H9 (cell line): ENCODE data around the gene FITM2. TPM values are rescaled to one million over a fixed set of nuclear protein-coding genes. Genes with fewer than 3 reads are reported as not detected.

Source experiments
- DNase-seq: peaks from one replicate; pipeline ENCODE4 v3.0.0-alpha.2; 2017
- H2AFZ ChIP-seq: one replicate; pipeline ENCODE4 v1.6.1; 2013; ENCODE audit warnings: mild to moderate bottlenecking, low read length, control low read depth, moderate library complexity
- H2AK5ac ChIP-seq: 2 replicates; pipeline ENCODE4 v1.6.1; 2013; ENCODE audit warnings: low read length, control low read depth, mixed read lengths; ENCODE audit not compliant: insufficient read length
- H2BK120ac ChIP-seq: one replicate; pipeline ENCODE4 v1.6.1; 2013; ENCODE audit warnings: low read depth, mild to moderate bottlenecking, low read length, control low read depth, inconsistent platforms; ENCODE audit not compliant: poor library complexity, severe bottlenecking
- H2BK12ac ChIP-seq: 2 replicates; pipeline ENCODE4 v1.6.1; 2013; ENCODE audit warnings: low read length, control low read depth, mixed read lengths, low read depth; ENCODE audit not compliant: insufficient read length
- H2BK15ac ChIP-seq: 2 replicates; pipeline ENCODE4 v1.6.1; 2013; ENCODE audit warnings: low read depth, low read length, control low read depth
- H2BK20ac ChIP-seq: one replicate; pipeline ENCODE4 v1.6.1; 2013; ENCODE audit warnings: low read depth, mild to moderate bottlenecking, low read length, control low read depth, inconsistent platforms; ENCODE audit not compliant: poor library complexity, severe bottlenecking
- H2BK5ac ChIP-seq: 2 replicates; pipeline ENCODE4 v1.6.1; 2013; ENCODE audit warnings: low read length, control low read depth, mixed read lengths; ENCODE audit not compliant: insufficient read length
- H3K14ac ChIP-seq: 2 replicates; pipeline ENCODE4 v1.6.1; 2013; ENCODE audit warnings: low read length, control low read depth; ENCODE audit not compliant: insufficient read depth
- H3K18ac ChIP-seq: 2 replicates; pipeline ENCODE4 v1.6.1; 2013; ENCODE audit warnings: low read depth, mild to moderate bottlenecking, mixed read lengths, low read length, control low read depth; ENCODE audit not compliant: insufficient read length
- H3K23ac ChIP-seq: 2 replicates; pipeline ENCODE4 v1.6.1; 2013; ENCODE audit warnings: low read length, control low read depth, mixed read lengths, low read depth; ENCODE audit not compliant: insufficient read length
- H3K23me2 ChIP-seq: 2 replicates; pipeline ENCODE4 v1.6.1; 2013; ENCODE audit warnings: low read depth, mild to moderate bottlenecking, mixed read lengths, low read length, control low read depth; ENCODE audit not compliant: insufficient read length, poor library complexity, severe bottlenecking
- H3K27ac ChIP-seq: 2 replicates; pipeline ENCODE4 v1.5.1; 2013; ENCODE audit warnings: low read length, control low read depth, mixed read lengths, low read depth; ENCODE audit not compliant: insufficient read length
- H3K27me3 ChIP-seq: 2 replicates; pipeline ENCODE4 v1.6.1; 2013; ENCODE audit warnings: low read length, control low read depth, inconsistent platforms; ENCODE audit not compliant: insufficient read depth
- H3K4ac ChIP-seq: 2 replicates; pipeline ENCODE4 v1.6.1; 2013; ENCODE audit warnings: low read depth, mild to moderate bottlenecking, control low read depth, inconsistent platforms, low read length, moderate library complexity
- H3K4me1 ChIP-seq: 2 replicates; pipeline ENCODE4 v1.6.1; 2013; ENCODE audit warnings: low read length, control low read depth, inconsistent platforms; ENCODE audit not compliant: insufficient read depth
- H3K4me2 ChIP-seq: 2 replicates; pipeline ENCODE4 v1.6.1; 2013; ENCODE audit warnings: low read length, control low read depth, mixed read lengths; ENCODE audit not compliant: insufficient read length, insufficient read depth
- H3K56ac ChIP-seq: 2 replicates; pipeline ENCODE4 v1.6.1; 2013; ENCODE audit warnings: low read depth, mild to moderate bottlenecking, mixed read lengths, low read length, control low read depth; ENCODE audit not compliant: insufficient read length
- H3K79me1 ChIP-seq: 2 replicates; pipeline ENCODE4 v1.6.1; 2013; ENCODE audit warnings: low read depth, mild to moderate bottlenecking, moderate library complexity, low read length, control low read depth, inconsistent platforms; ENCODE audit not compliant: insufficient read depth, poor library complexity, severe bottlenecking
- H3K79me2 ChIP-seq: 2 replicates; pipeline ENCODE4 v1.6.1; 2013; ENCODE audit warnings: low read length, control low read depth, inconsistent platforms; ENCODE audit not compliant: insufficient read depth
- H3K9ac ChIP-seq: 2 replicates; pipeline ENCODE4 v1.6.1; 2013; ENCODE audit warnings: low read length, control low read depth, mixed read lengths; ENCODE audit not compliant: insufficient read length; ENCODE audit errors: extremely low read depth
- H3K9me3 ChIP-seq: one replicate; pipeline ENCODE4 v1.6.1; 2013; ENCODE audit warnings: low read depth, low read length, inconsistent platforms; ENCODE audit not compliant: control insufficient read depth
- H3T11ph ChIP-seq: one replicate; pipeline ENCODE4 v1.6.1; 2013; ENCODE audit warnings: mild to moderate bottlenecking, low read length, control low read depth, inconsistent platforms
- H4K20me1 ChIP-seq: one replicate; pipeline ENCODE4 v1.6.1; 2013; ENCODE audit not compliant: control insufficient read depth, insufficient read length, insufficient read depth
- H4K5ac ChIP-seq: 2 replicates; pipeline ENCODE4 v1.6.1; 2013; ENCODE audit warnings: low read depth, mild to moderate bottlenecking, mixed read lengths, low read length, control low read depth; ENCODE audit not compliant: insufficient read length
- H4K8ac ChIP-seq: replicated peaks from 2 replicates; pipeline ENCODE4 v1.6.1; 2013; ENCODE audit warnings: low read length, control low read depth, mixed read lengths, low read depth; ENCODE audit not compliant: insufficient read length
- H4K91ac ChIP-seq: 2 replicates; pipeline ENCODE4 v1.6.1; 2013; ENCODE audit warnings: low read depth, mild to moderate bottlenecking, moderate library complexity, mixed read lengths, low read length, control low read depth; ENCODE audit not compliant: insufficient read length
- H3K27ac Mint-ChIP-seq, 3 experiments: 2 replicates in 2 of 3; 3 replicates in 1 of 3; pipeline ENCODE4 v1.8.0; 2020 to 2021; ENCODE audit warnings: mixed read lengths in 3 of 3, mild to moderate bottlenecking in 1 of 3, moderate library complexity in 1 of 3
- H3K27me3 Mint-ChIP-seq: 2 replicates; pipeline ENCODE4 v1.8.0; 2021; ENCODE audit warnings: low read depth, mild to moderate bottlenecking, moderate library complexity, mixed read lengths
- H3K36me3 Mint-ChIP-seq, 3 experiments: 2 replicates in 2 of 3; 3 replicates in 1 of 3; pipeline ENCODE4 v1.8.0; 2020 to 2021; ENCODE audit warnings: low read depth in 3 of 3, mixed read lengths in 3 of 3; ENCODE audit not compliant: insufficient read depth in 1 of 3
- H3K4me1 Mint-ChIP-seq, 2 experiments: 2 replicates each; pipeline ENCODE4 v1.8.0; 2020; ENCODE audit warnings: mixed read lengths in 2 of 2
- H3K4me3 Mint-ChIP-seq, 2 experiments: 2 replicates in 1 of 2; 3 replicates in 1 of 2; pipeline ENCODE4 v1.8.0; 2020 to 2021; ENCODE audit warnings: mild to moderate bottlenecking in 2 of 2, mixed read lengths in 2 of 2, moderate library complexity in 1 of 2
- H3K9me3 Mint-ChIP-seq, 2 experiments: 2 replicates in 1 of 2; 3 replicates in 1 of 2; pipeline ENCODE4 v1.8.0; 2020; ENCODE audit warnings: mild to moderate bottlenecking in 2 of 2, mixed read lengths in 2 of 2, moderate library complexity in 1 of 2
- WGBS: extraction: QIAGEN DNeasy Blood & Tissue Kit; methylation state at CpG from one replicate; pipeline ENCODE4 v1.1.7; 2013; ENCODE audit warnings: missing lambda C conversion rate, low lambda C conversion rate, mixed read lengths; ENCODE audit not compliant: insufficient read length; ENCODE audit errors: extremely low coverage; 5-methylcytosine and 5-hydroxymethylcytosine counted together
- total RNA-seq: library from RNA; stranded (reverse); gene quantifications from 2 replicates; pipeline ENCODE4 v1.2.1, GENCODE V29; 2021
- TF ChIP-seq, protein P1 (sequence below): fragments of 200-600 bp; sonication (generic); conservative IDR thresholded peaks from 3 replicates; pipeline ENCODE4 v1.8.0; 2021; ENCODE audit warnings: antibody characterized with exemption, mild to moderate bottlenecking

FITM2 gene
- total RNA-seq, 1 experiment from 2014 or later: 1.7 TPM

DNA sequence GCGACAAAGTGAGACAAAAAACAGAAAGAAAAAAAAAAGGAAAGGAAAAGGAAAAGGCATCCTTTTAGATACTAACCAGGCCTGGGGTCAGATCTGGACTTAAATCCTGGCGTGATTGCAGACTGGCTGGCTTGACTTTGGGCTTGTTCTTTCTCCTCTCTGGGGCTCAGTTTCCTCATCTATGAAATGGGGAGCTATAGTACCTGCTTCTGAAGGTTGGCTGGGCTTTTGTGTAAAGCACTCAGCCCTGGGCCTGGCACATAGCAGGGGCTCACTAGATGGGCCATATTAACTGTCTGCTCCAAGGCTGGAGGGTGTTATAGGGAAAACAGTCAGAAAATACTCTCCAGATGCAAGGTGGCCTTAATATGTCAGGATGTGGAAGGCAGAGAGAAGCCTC lies 24.7 kb upstream of the FITM2 start:
- H3K79me2 ChIP-seq: no peaks in the 10 kb centered on the region
- H3K4ac ChIP-seq: no peak overlapping the region
- no peak overlapping the region for H3K27ac ChIP-seq
- no peak overlapping the region for H4K91ac ChIP-seq
- no peak overlapping the region for H3K18ac ChIP-seq
- DNase-seq: no peak
- WGBS: no CpG with 5 or more reads among the region's 2 CpGs
- H3T11ph ChIP-seq: no peak overlapping the region
- TF ChIP-seq, protein P1, sequence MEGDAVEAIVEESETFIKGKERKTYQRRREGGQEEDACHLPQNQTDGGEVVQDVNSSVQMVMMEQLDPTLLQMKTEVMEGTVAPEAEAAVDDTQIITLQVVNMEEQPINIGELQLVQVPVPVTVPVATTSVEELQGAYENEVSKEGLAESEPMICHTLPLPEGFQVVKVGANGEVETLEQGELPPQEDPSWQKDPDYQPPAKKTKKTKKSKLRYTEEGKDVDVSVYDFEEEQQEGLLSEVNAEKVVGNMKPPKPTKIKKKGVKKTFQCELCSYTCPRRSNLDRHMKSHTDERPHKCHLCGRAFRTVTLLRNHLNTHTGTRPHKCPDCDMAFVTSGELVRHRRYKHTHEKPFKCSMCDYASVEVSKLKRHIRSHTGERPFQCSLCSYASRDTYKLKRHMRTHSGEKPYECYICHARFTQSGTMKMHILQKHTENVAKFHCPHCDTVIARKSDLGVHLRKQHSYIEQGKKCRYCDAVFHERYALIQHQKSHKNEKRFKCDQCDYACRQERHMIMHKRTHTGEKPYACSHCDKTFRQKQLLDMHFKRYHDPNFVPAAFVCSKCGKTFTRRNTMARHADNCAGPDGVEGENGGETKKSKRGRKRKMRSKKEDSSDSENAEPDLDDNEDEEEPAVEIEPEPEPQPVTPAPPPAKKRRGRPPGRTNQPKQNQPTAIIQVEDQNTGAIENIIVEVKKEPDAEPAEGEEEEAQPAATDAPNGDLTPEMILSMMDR: no peak
- no peak overlapping the region for H3K4me2 ChIP-seq
- H4K5ac ChIP-seq: no peak overlapping the region
- no peaks in the 10 kb centered on the region for H3K27me3 ChIP-seq
- Mint-ChIP-seq H3K27me3 (no peaks in the 10 kb centered on the region), H3K4me1 (peaks cover 13 to 20% of the 10 kb centered on the region in 2 experiments), H3K4me3 (no peak overlapping the region), H3K27ac (no peak overlapping the region), H3K36me3 (no peaks in the 10 kb centered on the region), H3K9me3 (no peaks in the 10 kb centered on the region)
- no peak overlapping the region for H3K23ac ChIP-seq
- H3K9me3 ChIP-seq: no peaks in the 10 kb centered on the region
- H2BK20ac ChIP-seq: no peak overlapping the region
- H3K14ac ChIP-seq: no peak overlapping the region
- H2BK120ac ChIP-seq: no peak overlapping the region
- H2AFZ ChIP-seq: no peak overlapping the region
- no peak overlapping the region for H3K9ac ChIP-seq
- H2AK5ac ChIP-seq: no peak overlapping the region
- no peaks in the 10 kb centered on the region for H3K79me1 ChIP-seq
- H3K4me1 ChIP-seq: no peaks in the 10 kb centered on the region
- no peak overlapping the region for H4K8ac ChIP-seq
- no peak overlapping the region for H2BK15ac ChIP-seq
- no peaks in the 10 kb centered on the region for H3K23me2 ChIP-seq
- H2BK12ac ChIP-seq: no peak overlapping the region
- no peak overlapping the region for H3K56ac ChIP-seq
- no peaks in the 10 kb centered on the region for H4K20me1 ChIP-seq
- H2BK5ac ChIP-seq: no peak overlapping the region
